Mesothelial cell of epicardium (in vitro differentiated cells): ENCODE measurements around the gene LCK. TPM values are rescaled to one million over a fixed set of nuclear protein-coding genes. Genes with fewer than 3 reads are reported as not detected.
A peak's percentile ranks its signal among the peaks of the same experiment; 100 is the strongest.

Experiments
- DNase-seq, 2 experiments: peaks; one replicate each; pipeline ENCODE4 v3.0.0; 2021; ENCODE audit warnings: low spot score in 2 of 2; ENCODE audit not compliant: unreplicated experiment in 2 of 2
- H3K27ac Mint-ChIP-seq: 2 replicates; pipeline ENCODE4 v1.8.0; 2021; ENCODE audit warnings: mixed read lengths
- H3K27me3 Mint-ChIP-seq: 2 replicates; pipeline ENCODE4 v1.8.0; 2021; ENCODE audit warnings: low read depth, mixed read lengths
- H3K36me3 Mint-ChIP-seq: 2 replicates; pipeline ENCODE4 v1.8.0; 2021; ENCODE audit warnings: mixed read lengths
- H3K4me1 Mint-ChIP-seq: 2 replicates; pipeline ENCODE4 v1.8.0; 2021; ENCODE audit warnings: mixed read lengths
- H3K4me3 Mint-ChIP-seq: 2 replicates; pipeline ENCODE4 v1.8.0; 2021; ENCODE audit warnings: mild to moderate bottlenecking, moderate library complexity, mixed read lengths
- H3K9me3 Mint-ChIP-seq: 2 replicates; pipeline ENCODE4 v1.8.0; 2021; ENCODE audit warnings: mixed read lengths
- CTCF ChIP-seq: fragments of 200-600 bp; sonication (generic); IDR thresholded peaks from one replicate; pipeline ENCODE4 v1.5.0; 2021; ENCODE audit warnings: antibody characterized with exemption; ENCODE audit not compliant: unreplicated experiment
- total RNA-seq: library from RNA; stranded (reverse); gene quantifications from 3 replicates; pipeline ENCODE4 v1.2.1, GENCODE V29; 2021

Gene LCK
- total RNA-seq, 1 donor from 2014 or later: 1.4 TPM

DNA sequence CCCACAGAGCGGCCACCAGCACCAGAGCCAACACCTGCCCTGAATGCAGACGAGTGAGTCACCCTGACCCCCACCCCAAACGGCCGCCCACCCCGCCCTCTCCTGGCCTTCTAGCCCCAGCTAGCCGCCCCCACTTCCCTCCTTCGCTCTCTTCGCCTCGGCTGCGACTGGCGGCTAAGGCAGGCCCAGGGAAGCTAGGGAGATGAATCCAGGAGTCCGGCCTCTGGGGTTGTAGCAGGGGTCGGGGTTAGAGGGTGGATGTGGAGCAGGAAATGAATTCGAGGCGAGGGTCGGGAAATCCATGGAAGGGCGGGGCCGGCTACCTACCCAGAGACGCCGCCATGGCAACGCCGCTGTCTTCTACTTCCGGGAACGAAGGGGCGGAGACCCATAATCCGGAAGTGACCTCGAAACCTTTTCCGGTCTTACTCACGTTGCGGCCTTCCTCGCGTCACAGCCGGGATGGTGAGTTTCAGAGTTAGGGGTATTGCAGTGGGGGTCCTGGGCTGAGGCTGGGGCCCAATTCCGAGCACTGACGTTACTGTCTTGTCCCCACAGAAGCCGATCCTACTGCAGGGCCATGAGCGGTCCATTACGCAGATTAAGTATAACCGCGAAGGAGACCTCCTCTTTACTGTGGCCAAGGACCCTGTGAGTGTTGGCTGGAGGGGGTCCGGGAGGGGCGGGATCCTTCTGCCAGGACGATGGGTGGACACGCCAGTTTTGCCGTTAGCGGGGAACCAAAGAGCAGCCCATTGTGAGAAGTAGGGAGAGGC is 28.9 kb upstream of the LCK start, which contains the start of the genes EIF3I and TMEM234:
TSS of gene EIF3I (plus strand) at position 428 of the 776 bp plus-strand sequence. CDS start at position 463, 35 bp downstream.
TSS of gene TMEM234 (minus strand) at position 374 of the 776 bp plus-strand sequence. CDS start at position 343, 31 bp downstream.
- Mint-ChIP-seq H3K4me1 (peaks cover 25% of the 10 kb centered on the region), H3K4me3 (peak within 1 kb of the TSS; percentile 98), H3K27me3 (no peaks in the 10 kb centered on the region), H3K36me3 (peaks cover 15% of the 10 kb centered on the region), H3K9me3 (no peaks in the 10 kb centered on the region), H3K27ac (peak within 1 kb of the TSS; percentile 98)
- TF ChIP-seq CTCF: no peak
- peak; percentile 76 to 88 for DNase-seq

GRCh38 chr1:32223683-32224082 is 27.4 kb upstream of the LCK start:
- H3K4me1 Mint-ChIP-seq: peaks cover 25% of the 10 kb centered on the region
- H3K27me3 Mint-ChIP-seq: no peaks in the 10 kb centered on the region
- H3K27ac Mint-ChIP-seq: peak overlapping the region; percentile 18
- no peaks in the 10 kb centered on the region for H3K9me3 Mint-ChIP-seq
- DNase-seq: no peak
- TF ChIP-seq CTCF: no peak
- peak overlapping the region; percentile 98 for H3K4me3 Mint-ChIP-seq
- H3K36me3 Mint-ChIP-seq: peaks cover 26% of the 10 kb centered on the region

DNA sequence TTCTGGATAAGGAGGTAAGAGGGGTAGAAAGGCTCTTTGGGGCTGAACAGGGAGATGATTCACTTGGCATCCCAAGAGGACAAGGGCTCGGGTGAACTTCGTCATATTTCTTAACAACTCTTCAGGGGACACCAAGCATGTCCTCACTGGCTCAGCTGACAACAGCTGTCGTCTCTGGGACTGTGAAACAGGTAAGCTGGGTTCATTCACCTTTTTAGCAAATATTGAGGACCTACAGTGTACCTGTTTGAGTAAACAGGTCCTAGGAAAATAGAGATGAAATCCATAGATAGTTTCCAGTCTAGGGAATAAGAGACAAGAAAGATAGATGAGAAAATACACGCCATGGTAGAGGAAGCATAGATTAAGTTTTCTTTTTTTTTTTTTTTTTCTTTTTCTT is 26.8 kb upstream of the LCK start:
- Mint-ChIP-seq H3K4me3 (peak overlapping the region; percentile 98), H3K9me3 (no peaks in the 10 kb centered on the region), H3K36me3 (peaks cover 31% of the 10 kb centered on the region), H3K27me3 (no peaks in the 10 kb centered on the region), H3K27ac (peak overlapping the region; percentile 18), H3K4me1 (peaks cover 25% of the 10 kb centered on the region)
- no peak for TF ChIP-seq CTCF
- DNase-seq: no peak

- Mint-ChIP-seq H3K9me3 (no peaks in the 10 kb centered on the region), H3K27me3 (no peaks in the 10 kb centered on the region), H3K4me1 (peaks cover 4% of the 10 kb centered on the region), H3K27ac (no peak overlapping the region), H3K36me3 (peaks cover 41% of the 10 kb centered on the region), H3K4me3 (no peak overlapping the region)
- TF ChIP-seq CTCF: no peak
- DNase-seq: no peak
These were observed 22.3 kb upstream of the LCK start for GRCh38 chr1:32228771-32229170.

DNA sequence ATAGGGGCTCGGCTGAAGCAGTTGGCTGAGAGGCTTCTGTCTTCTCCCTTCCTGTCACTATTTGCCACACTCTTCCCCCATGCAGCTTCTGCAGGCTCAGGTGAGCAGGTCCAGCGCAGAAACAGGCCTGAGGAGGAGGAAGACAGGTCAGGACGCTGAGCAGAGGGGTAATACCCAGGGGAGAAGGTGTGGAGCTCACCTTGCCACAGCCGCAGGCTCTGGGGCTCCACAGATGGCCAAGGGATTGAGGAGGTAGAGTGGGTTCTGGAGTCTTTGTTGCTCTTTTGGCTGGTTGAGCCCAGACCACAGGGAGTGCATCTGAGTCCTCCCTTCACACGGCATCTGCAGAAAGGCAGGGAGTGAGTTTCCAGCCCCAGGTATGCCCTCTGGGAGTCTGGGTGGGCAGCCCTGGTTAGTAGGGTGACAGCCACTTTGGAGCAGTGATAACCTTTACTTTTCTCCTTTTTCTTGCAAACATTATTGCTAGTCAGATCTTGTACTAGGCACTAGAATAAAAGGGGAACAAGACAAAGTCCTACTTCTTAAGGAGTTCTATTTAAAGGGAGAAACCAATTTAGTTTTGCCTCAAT is 19.1 kb upstream of the LCK start:
- H3K27me3 Mint-ChIP-seq: no peaks in the 10 kb centered on the region
- peaks cover 29% of the 10 kb centered on the region for H3K36me3 Mint-ChIP-seq
- DNase-seq: no peak
- H3K4me1 Mint-ChIP-seq: no peaks in the 10 kb centered on the region
- H3K27ac Mint-ChIP-seq: peak overlapping the region; percentile 51
- H3K9me3 Mint-ChIP-seq: no peaks in the 10 kb centered on the region
- no peak overlapping the region for H3K4me3 Mint-ChIP-seq
- TF ChIP-seq CTCF: no peak
